Motor neuron (in vitro differentiated cells): ENCODE results near the gene PITPNB. TPM values are rescaled to one million over a fixed set of nuclear protein-coding genes. Genes with fewer than 3 reads are reported as not detected.
A peak's percentile ranks its signal among the peaks of the same experiment; 100 is the strongest.

Experiments used
- ATAC-seq, 8 experiments: fragments of 200-7000 bp; cut with Tn5 transposase; replicated peaks in 6 of 8; 2 replicates each; pipeline ENCODE4 v1.8.0; 2021; ENCODE audit warnings: mild to moderate bottlenecking in 8 of 8, moderate library complexity in 8 of 8
- H3K27ac ChIP-seq, 2 donors: fragments of 250-450 bp; sonication (Bioruptor Pico); 2 replicates each; pipeline ENCODE4 v1.9.0; 2021; ENCODE audit warnings: antibody characterized with exemption in 2 of 2, mild to moderate bottlenecking in 2 of 2, moderate library complexity in 1 of 2
- H3K4me1 ChIP-seq, 2 donors: fragments of 250-450 bp; sonication (Bioruptor Pico); replicated peaks in 1 of 2; 2 replicates each; pipeline ENCODE4 v1.6.1; 2021; ENCODE audit warnings: antibody characterized with exemption in 2 of 2, mild to moderate bottlenecking in 2 of 2, moderate library complexity in 1 of 2
- H3K4me3 ChIP-seq, 5 donors: fragments of 250-450 bp; sonication (Bioruptor Pico); 2 replicates each; pipeline ENCODE4 v1.9.0; 2021; ENCODE audit warnings: antibody characterized with exemption in 5 of 5, mild to moderate bottlenecking in 5 of 5, moderate library complexity in 4 of 5
- WGBS, 10 experiments: fragments of 450-650 bp; shearing (Covaris generic); methylation state at CpG; one replicate each; pipeline ENCODE4 v1.0.0; 2022; 5-methylcytosine and 5-hydroxymethylcytosine counted together
- in situ Hi-C, 9 experiments: fragments of 400-800 bp; cut with MboI; loops; one replicate each; pipeline ENCODE4 v1.15.0; 2021; ENCODE audit warnings: low sequenced_read_pairs in 9 of 9, low pct_unique_long_range_greater_than_20kb in 2 of 9; ENCODE audit not compliant: unreplicated experiment in 9 of 9
- total RNA-seq, 8 experiments: library from RNA; unstranded; fragments of 300-600 nt; gene quantifications; 2 replicates each; pipeline versions ENCODE4 v1.2.3 to v1.2.4, GENCODE V29; 2022

PITPNB gene
- total RNA-seq, 8 experiments from 2014 or later = 22.6 to 81.9 (median 37.0) TPM

DNA sequence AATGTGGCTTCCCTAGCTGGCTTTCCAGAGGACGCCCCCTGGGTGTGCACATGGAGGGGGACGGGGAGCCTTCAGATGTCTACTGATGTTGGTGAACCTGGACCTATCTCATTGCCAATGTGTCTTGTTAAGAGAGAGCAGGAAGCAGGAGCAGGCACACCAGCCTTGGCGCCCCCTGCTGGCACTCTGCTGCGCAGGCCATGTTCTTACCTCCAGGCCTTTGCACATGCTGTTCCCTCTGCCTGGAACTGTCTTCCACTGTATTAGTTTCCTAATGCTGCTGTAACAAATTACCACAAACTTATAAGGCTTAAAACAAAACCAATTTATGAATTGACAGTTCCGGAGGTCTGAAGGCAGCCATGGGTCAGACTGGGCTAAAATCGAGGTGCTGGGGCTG is 93.9 kb downstream of the PITPNB start:
- H3K27ac ChIP-seq = no peak overlapping the region
- no peak overlapping the region for H3K4me3 ChIP-seq
- H3K4me1 ChIP-seq = no peaks in the 10 kb centered on the region
- WGBS, 10 experiments = 85 to 100% (median 87%) methylated on average over 1 to 5 of the region's 6 CpGs; no CpG with 5 or more reads in 5 of the 10 experiments
- ATAC-seq = no peak
- in situ Hi-C loops = no loop called here

DNA sequence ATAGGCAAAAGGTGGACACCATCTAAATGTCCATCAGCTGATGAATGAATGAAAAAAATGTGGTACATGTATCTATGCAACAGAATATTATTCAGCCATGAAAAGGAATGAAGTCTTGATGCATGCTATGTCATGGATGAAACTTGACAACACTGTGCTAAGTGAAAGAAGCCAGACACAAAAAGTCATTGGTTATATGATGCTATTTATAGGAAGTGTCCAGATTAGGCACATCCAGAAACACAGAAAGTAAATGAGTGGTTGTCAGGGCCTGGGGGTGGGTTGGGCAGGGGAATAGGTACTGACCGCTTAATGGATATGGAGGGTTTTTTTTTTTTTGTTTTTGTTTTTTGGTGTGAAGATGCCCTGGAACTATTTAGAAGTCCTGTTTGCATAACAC is 95.8 kb downstream of the PITPNB start:
- Histone ChIP-seq H3K4me1 (no peaks in the 10 kb centered on the region), H3K4me3 (no peak overlapping the region), H3K27ac (no peak overlapping the region)
- WGBS, 10 experiments = 100% methylated on average over 1 of the region's 1 CpG; no CpG with 5 or more reads in 8 of the 10 experiments
- ATAC-seq = no peak
- in situ Hi-C loops = loop anchor here in 4 of 9 experiments (25.0 kb wide), 2 partner anchors 411 to 1061 kb away; no protein-coding TSS in a partner anchor

DNA sequence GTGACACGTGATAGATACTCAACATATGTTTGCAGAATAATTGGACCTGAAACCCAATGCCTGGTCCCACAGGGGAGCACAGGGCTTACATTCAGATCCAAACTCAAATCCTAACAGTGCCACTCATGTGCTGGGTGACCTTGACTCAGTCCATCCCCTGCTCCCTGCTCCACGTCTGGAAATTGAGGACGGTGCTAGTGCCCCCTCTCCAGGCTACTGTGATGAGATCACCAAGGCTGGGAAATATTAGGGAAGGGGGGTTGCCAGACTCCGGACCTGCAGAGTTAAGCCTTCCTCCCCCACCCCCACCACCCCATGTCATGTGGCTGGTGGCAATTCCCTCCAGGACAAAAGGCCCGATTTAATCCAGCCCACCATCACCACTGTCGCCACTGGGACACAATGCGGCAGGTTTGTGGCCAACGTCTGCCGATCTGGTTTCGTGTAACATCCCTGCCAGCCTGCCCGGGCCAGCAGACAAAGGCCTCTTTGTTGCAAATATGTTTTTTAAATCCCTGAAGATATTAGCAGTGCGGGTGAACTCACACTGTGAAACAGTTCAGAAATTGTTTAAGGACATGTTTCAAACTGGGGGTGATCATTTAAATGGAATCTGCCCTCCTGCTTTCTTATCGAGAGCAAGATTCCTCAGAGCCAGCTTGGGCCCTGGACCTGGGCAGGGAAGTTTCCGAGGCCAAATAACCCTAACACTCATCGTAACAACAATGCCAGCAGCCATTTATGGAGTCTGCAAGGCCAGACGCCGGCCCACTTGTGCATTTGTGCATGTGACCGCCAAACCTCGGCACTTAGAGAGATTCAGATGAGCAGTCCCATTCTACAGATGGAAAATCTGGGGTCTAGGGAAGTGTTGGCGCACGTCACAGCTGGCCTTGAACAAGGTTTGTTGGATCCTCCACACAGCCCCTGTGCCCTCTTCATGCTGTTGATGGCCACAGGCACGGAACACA is 97.9 kb downstream of the PITPNB start:
- Histone ChIP-seq H3K27ac (no peak overlapping the region), H3K4me1 (no peaks in the 10 kb centered on the region), H3K4me3 (no peak overlapping the region)
- ATAC-seq = peak in 3 of 8 experiments; percentile 24 to 59 (median 45)
- 39 to 87% (median 80%) methylated on average over 1 to 11 of the region's 22 CpGs; no CpG with 5 or more reads in 3 of the 10 experiments for WGBS, 10 experiments
- in situ Hi-C loops = loop anchor here in 4 of 9 experiments (25.0 kb wide), 2 partner anchors 409 to 1059 kb away; no protein-coding TSS in a partner anchor

DNA sequence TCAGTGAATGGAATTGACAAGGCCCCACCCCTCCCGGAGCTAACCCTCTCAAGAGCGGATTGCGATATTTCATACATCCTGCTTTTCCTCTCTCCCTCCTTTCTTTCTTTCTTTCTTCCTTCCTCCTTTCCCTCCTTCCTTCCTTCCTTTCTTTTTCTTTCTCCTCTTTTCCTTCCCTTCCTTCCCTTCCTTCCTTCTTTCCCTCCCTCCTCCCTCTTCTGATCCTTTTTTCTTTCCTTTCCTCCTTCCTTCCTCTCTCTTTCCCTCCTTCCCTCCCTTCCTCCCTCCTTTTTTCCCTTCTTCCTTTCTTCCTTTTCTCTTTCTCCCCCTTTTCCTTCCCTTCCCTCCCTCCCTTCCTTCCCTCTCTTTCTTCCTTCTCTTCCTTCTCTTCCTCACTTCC is 102.5 kb downstream of the PITPNB start:
- Histone ChIP-seq H3K4me3 (no peak overlapping the region), H3K27ac (no peak overlapping the region), H3K4me1 (no peaks in the 10 kb centered on the region)
- in situ Hi-C loops = loop anchor here in 4 of 9 experiments (25.0 kb wide), 2 partner anchors 404 to 1054 kb away; no protein-coding TSS in a partner anchor
- WGBS, 10 experiments = 77 to 100% (median 86%) methylated on average over 1 to 3 of the region's 3 CpGs; no CpG with 5 or more reads in 2 of the 10 experiments
- no peak for ATAC-seq

GRCh38 chr22:27815826-27816530 is 103.1 kb downstream of the PITPNB start:
- no peak for ATAC-seq
- WGBS, 10 experiments = 60 to 100% (median 83%) methylated on average over 1 to 4 of the region's 4 CpGs
- in situ Hi-C loops = loop anchor here in 4 of 9 experiments (25.0 kb wide), 2 partner anchors 404 to 1054 kb away; no protein-coding TSS in a partner anchor

DNA sequence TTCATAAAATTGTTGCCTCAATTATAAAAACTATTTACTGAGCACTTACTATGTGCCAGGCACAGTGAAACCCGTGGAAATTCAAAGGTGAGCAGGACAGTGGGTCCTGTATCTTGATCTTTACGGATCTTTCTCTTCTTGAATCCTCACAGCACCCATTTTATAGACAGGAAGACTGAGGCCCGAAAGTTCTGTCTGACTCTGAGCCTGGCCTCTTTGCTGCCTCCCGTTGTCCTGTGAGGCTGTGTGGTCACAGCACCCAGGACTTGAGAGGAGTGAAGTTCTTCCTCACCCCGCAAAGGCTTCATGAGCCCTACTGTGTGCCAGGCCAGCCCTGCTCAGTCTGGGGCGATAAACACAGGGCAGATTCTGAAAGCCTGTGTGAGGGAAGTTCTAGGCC is 104.1 kb downstream of the PITPNB start:
- in situ Hi-C loops = loop anchor here in 4 of 9 experiments (25.0 kb wide), 2 partner anchors 403 to 1053 kb away; no protein-coding TSS in a partner anchor
- WGBS, 10 experiments = 10 to 83% (median 63%) methylated on average over 2 to 6 of the region's 6 CpGs; no CpG with 5 or more reads in 4 of the 10 experiments

More at GRCh38 chr22:27815826-27816530, 103.1 kb downstream of the PITPNB start:
- H3K27ac ChIP-seq = no peak overlapping the region
- H3K4me3 ChIP-seq = no peak overlapping the region
- H3K4me1 ChIP-seq = peaks cover under 1 to 2% of the 10 kb centered on the region in 2 donors

DNA sequence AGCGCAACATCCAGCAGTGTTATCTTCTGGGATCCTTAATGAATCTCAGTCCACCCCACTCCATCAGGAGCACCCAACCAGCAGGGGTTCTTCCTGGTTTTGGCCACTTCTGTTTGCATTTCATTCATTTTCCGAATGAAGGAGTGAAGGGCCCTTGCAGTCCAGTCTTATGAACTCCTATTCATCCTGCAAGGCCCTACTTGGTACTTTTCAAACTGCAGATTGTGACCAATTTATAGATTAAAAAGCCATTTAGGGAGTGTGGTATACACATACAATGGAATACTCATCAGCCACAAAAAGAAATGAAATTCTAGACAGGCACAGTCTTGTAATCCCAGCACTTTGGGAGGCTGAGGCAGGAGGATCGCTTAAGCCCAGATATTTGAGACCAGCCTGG is 107.3 kb downstream of the PITPNB start:
- no peak overlapping the region for H3K27ac ChIP-seq
- in situ Hi-C loops = loop anchor here in 4 of 9 experiments (25.0 kb wide), 2 partner anchors 399 to 1049 kb away; no protein-coding TSS in a partner anchor
- no peak overlapping the region for H3K4me3 ChIP-seq
- 40 to 100% (median 100%) methylated on average over 1 to 2 of the region's 3 CpGs; no CpG with 5 or more reads in 2 of the 10 experiments for WGBS, 10 experiments
- no peak for ATAC-seq
- peaks cover 12 to 19% of the 10 kb centered on the region in 2 donors for H3K4me1 ChIP-seq

More for the DNA sequence above, 104.1 kb downstream of the PITPNB start:
- ATAC-seq = no peak
- H3K4me3 ChIP-seq = no peak overlapping the region
- no peak overlapping the region for H3K27ac ChIP-seq
- H3K4me1 ChIP-seq = peaks cover 8 to 12% of the 10 kb centered on the region in 2 donors

DNA sequence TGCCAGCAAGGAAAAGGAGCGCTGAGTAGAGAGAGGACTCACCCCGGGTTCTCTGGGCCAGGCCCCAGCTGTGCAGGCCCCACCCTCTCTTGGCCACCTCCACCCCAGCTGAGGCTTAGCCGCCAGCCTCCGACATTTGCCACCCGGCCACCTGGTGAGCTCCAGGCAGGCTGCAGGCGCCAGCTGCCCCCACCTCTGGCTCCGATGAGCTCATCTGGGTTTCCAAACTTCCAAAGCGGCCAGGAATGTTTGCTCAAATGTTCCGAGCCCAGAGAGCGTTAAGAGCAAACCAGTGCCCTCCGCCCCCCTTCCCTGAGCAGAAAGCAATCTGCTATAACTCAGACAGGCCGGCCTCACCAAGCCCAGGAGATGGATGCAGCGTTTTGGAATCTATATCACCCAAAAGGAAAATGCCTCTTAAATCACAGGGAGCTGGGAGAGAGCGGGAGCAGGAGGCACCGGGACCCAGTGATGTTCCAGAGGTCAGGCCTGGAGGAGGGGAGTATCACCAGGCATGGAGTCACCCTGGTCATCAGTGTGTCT is 108.4 kb downstream of the PITPNB start:
- peak; percentile 62 to 82 (median 70) for ATAC-seq

GRCh38 chr22:27809700-27810608 is 109.1 kb downstream of the PITPNB start:
- ATAC-seq = peak in 2 of 8 experiments; percentile 16 to 33
- peaks cover 12 to 19% of the 10 kb centered on the region in 2 donors for H3K4me1 ChIP-seq
- no peak overlapping the region for H3K4me3 ChIP-seq
- H3K27ac ChIP-seq = peak overlapping the region in 1 of 2 donors; percentile 7
- in situ Hi-C loops = loop anchor here in 4 of 9 experiments (25.0 kb wide), 2 partner anchors 398 to 1048 kb away; no protein-coding TSS in a partner anchor
- WGBS, 10 experiments = 22 to 67% (median 40%) methylated on average over 1 to 6 of the region's 17 CpGs; no CpG with 5 or more reads in 6 of the 10 experiments

More for the DNA sequence above, 108.4 kb downstream of the PITPNB start:
- in situ Hi-C loops = loop anchor here in 4 of 9 experiments (25.0 kb wide), 2 partner anchors 398 to 1048 kb away; no protein-coding TSS in a partner anchor
- Histone ChIP-seq H3K4me1 (peaks cover 12 to 19% of the 10 kb centered on the region in 2 donors), H3K27ac (peak overlapping the region in 1 of 2 donors; percentile 7), H3K4me3 (no peak overlapping the region)
- 0 to 14% methylated on average over 1 to 5 of the region's 15 CpGs; no CpG with 5 or more reads in 8 of the 10 experiments for WGBS, 10 experiments

GRCh38 chr22:27809226-27809603 is 109.8 kb downstream of the PITPNB start:
- Histone ChIP-seq H3K4me3 (no peak overlapping the region), H3K27ac (no peak overlapping the region), H3K4me1 (peaks cover 20 to 27% of the 10 kb centered on the region in 2 donors)
- 40 to 100% (median 89%) methylated on average over 1 to 5 of the region's 5 CpGs; no CpG with 5 or more reads in 5 of the 10 experiments for WGBS, 10 experiments
- in situ Hi-C loops = loop anchor here in 4 of 9 experiments (25.0 kb wide), 2 partner anchors 397 to 1047 kb away; no protein-coding TSS in a partner anchor
- peak in 1 of 8 experiments; percentile 12 for ATAC-seq
